C4-2B (cell line): ENCODE measurements around the gene HIPK4.

ENCODE experiments used
- H3K27ac ChIP-seq: fragments of 450-650 bp; 2 replicates; pipeline ENCODE4 v1.5.1; 2017
- CTCF ChIP-seq: fragments of 450-650 bp; conservative IDR thresholded peaks from 2 replicates; pipeline ENCODE4 v1.5.1; 2017; ENCODE audit warnings: mild to moderate bottlenecking
- ZFX ChIP-seq: fragments of 450-650 bp; IDR thresholded peaks from 2 replicates; pipeline ENCODE4 v1.6.1; 2017

HIPK4 gene

GRCh38 chr19:40419780-40420179 lies 29.8 kb upstream of the HIPK4 start:
- no peak for TF ChIP-seq CTCF
- no peak for TF ChIP-seq ZFX
- H3K27ac ChIP-seq: no peak overlapping the region

- H3K27ac ChIP-seq: no peak overlapping the region
- TF ChIP-seq CTCF (no peak), ZFX (no peak)
These were observed 29.2 kb upstream of the HIPK4 start for GRCh38 chr19:40419066-40419612.

- no peak for TF ChIP-seq CTCF
- TF ChIP-seq ZFX: no peak
- no peak overlapping the region for H3K27ac ChIP-seq
These were observed 28.1 kb upstream of the HIPK4 start for GRCh38 chr19:40418040-40418439.

- no peak overlapping the region for H3K27ac ChIP-seq
- no peak for TF ChIP-seq ZFX
- TF ChIP-seq CTCF: no peak
These were observed 27.6 kb upstream of the HIPK4 start for GRCh38 chr19:40417643-40417981.

- TF ChIP-seq ZFX: no peak
- TF ChIP-seq CTCF: no peak
- H3K27ac ChIP-seq: no peak overlapping the region
These were observed 27.1 kb upstream of the HIPK4 start for GRCh38 chr19:40416918-40417642.

GRCh38 chr19:40415768-40416167 lies 25.8 kb upstream of the HIPK4 start:
- H3K27ac ChIP-seq: no peak overlapping the region
- TF ChIP-seq CTCF (no peak), ZFX (no peak)

- no peak overlapping the region for H3K27ac ChIP-seq
- TF ChIP-seq CTCF: no peak
- no peak for TF ChIP-seq ZFX
These were observed 24.9 kb upstream of the HIPK4 start for GRCh38 chr19:40414542-40415535.
